Measurements from ENCODE around the gene FAM170B. TPM values are rescaled to one million over a fixed set of nuclear protein-coding genes. Genes with fewer than 3 reads are reported as not detected.

FAM170B gene
- total RNA-seq, 1 experiment from 2014 or later: not detected

- no peaks in the 10 kb centered on the region for H3K27me3 ChIP-seq (ENCODE audit: low read length)
- no peak for DNase-seq
- H4K20me1 ChIP-seq (ENCODE audit: insufficient read depth, low read depth, low read length): no peaks in the 10 kb centered on the region
- no peaks in the 10 kb centered on the region for H3K79me2 ChIP-seq (ENCODE audit: low read length)
- H3K4me3 ChIP-seq (ENCODE audit: low read length): no peak overlapping the region
- no peak overlapping the region for H2AFZ ChIP-seq (ENCODE audit: low read length)
- H3K9ac ChIP-seq (ENCODE audit: low read length): no peak overlapping the region
- no peaks in the 10 kb centered on the region for H3K9me3 ChIP-seq (ENCODE audit: low read length)
- H3K4me1 ChIP-seq (ENCODE audit: low read length): no peaks in the 10 kb centered on the region
- no peaks in the 10 kb centered on the region for H3K9me2 ChIP-seq (replicated peaks; ENCODE audit: insufficient read depth, low read length)
- H3K36me3 ChIP-seq (ENCODE audit: insufficient read depth, low read length): no peaks in the 10 kb centered on the region
- H3K27ac ChIP-seq (ENCODE audit: low read length): no peak overlapping the region
- H3K4me2 ChIP-seq (ENCODE audit: low read depth, low read length, poor library complexity, severe bottlenecking): no peak overlapping the region
Observed at GRCh38 chr10:49171326-49172060, 37.7 kb upstream of the FAM170B start.

DNA sequence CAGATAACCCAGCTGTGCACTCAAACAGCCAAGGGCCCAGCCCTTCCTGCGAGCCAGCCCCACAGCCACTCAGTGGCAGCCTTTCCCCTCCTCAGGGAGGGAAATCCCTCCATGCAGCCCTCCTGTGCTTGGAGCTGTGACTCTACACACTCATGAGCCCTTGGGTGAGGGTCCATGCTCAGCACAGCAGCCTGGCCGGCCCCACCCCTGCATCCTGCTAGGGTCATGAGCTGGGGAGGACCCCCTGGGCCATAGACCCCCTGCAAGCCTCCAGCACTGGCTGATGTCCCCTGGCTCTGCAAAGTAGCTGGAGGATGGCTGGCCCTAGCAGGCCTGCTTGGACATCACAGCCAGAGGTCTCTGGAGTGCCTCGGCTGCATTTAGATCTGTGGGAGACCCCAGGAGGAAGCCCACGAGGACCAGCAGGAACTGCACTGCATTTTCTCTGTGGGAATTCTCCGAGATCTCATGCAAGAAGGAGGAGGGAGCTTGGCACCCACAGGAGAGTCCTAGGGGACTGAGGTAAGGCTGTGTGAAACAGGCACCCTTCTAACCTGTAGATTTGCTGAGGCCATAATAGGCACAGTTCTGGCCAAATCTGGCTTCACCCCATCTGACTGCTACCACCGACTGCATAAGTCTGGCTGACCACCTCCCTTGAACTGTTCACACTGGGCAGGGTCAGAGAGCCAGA, 37.0 kb upstream of the FAM170B start:
- H3K79me2 ChIP-seq (ENCODE audit: low read length): no peaks in the 10 kb centered on the region

GRCh38 chr10:49169776-49170175, 36.0 kb upstream of the FAM170B start:
- H3K9me2 ChIP-seq (replicated peaks; ENCODE audit: insufficient read depth, low read length): no peaks in the 10 kb centered on the region
- DNase-seq: no peak
- no peak overlapping the region for H2AFZ ChIP-seq (ENCODE audit: low read length)
- H3K4me2 ChIP-seq (ENCODE audit: low read depth, low read length, poor library complexity, severe bottlenecking): no peak overlapping the region
- no peaks in the 10 kb centered on the region for H3K27me3 ChIP-seq (ENCODE audit: low read length)
- H3K79me2 ChIP-seq (ENCODE audit: low read length): no peaks in the 10 kb centered on the region
- no peak overlapping the region for H3K9ac ChIP-seq (ENCODE audit: low read length)
- no peaks in the 10 kb centered on the region for H3K9me3 ChIP-seq (ENCODE audit: low read length)
- H3K36me3 ChIP-seq (ENCODE audit: insufficient read depth, low read length): no peaks in the 10 kb centered on the region
- H3K4me3 ChIP-seq (ENCODE audit: low read length): no peak overlapping the region
- H3K4me1 ChIP-seq (ENCODE audit: low read length): peaks cover 9% of the 10 kb centered on the region
- H3K27ac ChIP-seq (ENCODE audit: low read length): no peak overlapping the region
- no peaks in the 10 kb centered on the region for H4K20me1 ChIP-seq (ENCODE audit: insufficient read depth, low read depth, low read length)

More for the DNA sequence above, 37.0 kb upstream of the FAM170B start:
- Histone ChIP-seq H3K4me1 (ENCODE audit: low read length) (peaks cover 7% of the 10 kb centered on the region), H3K9ac (ENCODE audit: low read length) (no peak overlapping the region), H4K20me1 (ENCODE audit: insufficient read depth, low read depth, low read length) (no peaks in the 10 kb centered on the region), H3K9me3 (ENCODE audit: low read length) (no peaks in the 10 kb centered on the region), H2AFZ (ENCODE audit: low read length) (no peak overlapping the region), H3K9me2 (replicated peaks; ENCODE audit: insufficient read depth, low read length) (no peaks in the 10 kb centered on the region), H3K4me2 (ENCODE audit: low read depth, low read length, poor library complexity, severe bottlenecking) (no peak overlapping the region), H3K27me3 (ENCODE audit: low read length) (no peaks in the 10 kb centered on the region), H3K4me3 (ENCODE audit: low read length) (no peak overlapping the region), H3K36me3 (ENCODE audit: insufficient read depth, low read length) (no peaks in the 10 kb centered on the region), H3K27ac (ENCODE audit: low read length) (no peak overlapping the region)
- DNase-seq: no peak

DNA sequence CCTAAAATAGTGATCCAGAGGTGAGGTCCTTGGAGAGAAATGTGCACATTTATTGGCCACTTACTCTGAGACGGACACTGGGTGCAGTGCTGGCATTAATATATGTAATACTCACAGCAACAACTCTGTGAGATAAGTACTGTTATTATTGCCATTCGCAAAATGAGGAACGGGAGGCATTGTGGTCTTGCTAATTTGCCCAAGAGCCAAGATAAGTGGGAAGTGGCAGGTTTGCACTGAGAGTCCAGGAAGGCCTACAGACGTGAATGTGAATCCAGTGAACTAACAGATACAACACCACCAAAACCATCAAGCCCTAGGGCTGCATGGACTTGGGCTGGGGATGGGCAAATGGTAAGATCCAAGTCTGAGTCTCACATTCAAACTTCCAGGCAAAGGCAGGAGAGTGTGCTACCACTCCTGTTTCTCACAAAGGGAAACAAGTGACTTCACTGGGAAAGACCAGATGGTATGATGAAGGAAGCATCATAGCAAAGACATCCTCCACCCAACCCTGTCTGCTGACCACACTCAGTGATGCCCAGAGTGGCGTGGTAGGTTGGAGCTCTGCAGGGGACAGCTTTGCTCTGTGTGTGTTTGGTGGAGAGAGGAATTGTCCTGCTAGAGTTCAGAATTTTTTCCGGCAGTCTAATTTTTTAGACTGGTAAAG, 35.1 kb upstream of the FAM170B start:
- no peak overlapping the region for H2AFZ ChIP-seq (ENCODE audit: low read length)
- no peak for DNase-seq

GRCh38 chr10:49168171-49168540, 34.3 kb upstream of the FAM170B start:
- H3K4me1 ChIP-seq (ENCODE audit: low read length): peaks cover 17% of the 10 kb centered on the region
- no peak overlapping the region for H2AFZ ChIP-seq (ENCODE audit: low read length)
- H3K9me2 ChIP-seq (replicated peaks; ENCODE audit: insufficient read depth, low read length): no peaks in the 10 kb centered on the region
- H3K36me3 ChIP-seq (ENCODE audit: insufficient read depth, low read length): no peaks in the 10 kb centered on the region
- H3K9me3 ChIP-seq (ENCODE audit: low read length): no peaks in the 10 kb centered on the region
- DNase-seq: no peak
- no peak overlapping the region for H3K4me2 ChIP-seq (ENCODE audit: low read depth, low read length, poor library complexity, severe bottlenecking)
- no peak overlapping the region for H3K9ac ChIP-seq (ENCODE audit: low read length)
- no peaks in the 10 kb centered on the region for H4K20me1 ChIP-seq (ENCODE audit: insufficient read depth, low read depth, low read length)
- no peak overlapping the region for H3K27ac ChIP-seq (ENCODE audit: low read length)
- H3K79me2 ChIP-seq (ENCODE audit: low read length): no peaks in the 10 kb centered on the region
- no peak overlapping the region for H3K4me3 ChIP-seq (ENCODE audit: low read length)
- no peaks in the 10 kb centered on the region for H3K27me3 ChIP-seq (ENCODE audit: low read length)

More for the DNA sequence above, 35.1 kb upstream of the FAM170B start:
- H3K4me1 ChIP-seq (ENCODE audit: low read length): peaks cover 16% of the 10 kb centered on the region
- no peak overlapping the region for H3K4me2 ChIP-seq (ENCODE audit: low read depth, low read length, poor library complexity, severe bottlenecking)
- no peaks in the 10 kb centered on the region for H3K27me3 ChIP-seq (ENCODE audit: low read length)
- no peak overlapping the region for H3K9ac ChIP-seq (ENCODE audit: low read length)
- H3K79me2 ChIP-seq (ENCODE audit: low read length): no peaks in the 10 kb centered on the region
- no peak overlapping the region for H3K27ac ChIP-seq (ENCODE audit: low read length)
- no peaks in the 10 kb centered on the region for H4K20me1 ChIP-seq (ENCODE audit: insufficient read depth, low read depth, low read length)
- no peak overlapping the region for H3K4me3 ChIP-seq (ENCODE audit: low read length)
- H3K9me3 ChIP-seq (ENCODE audit: low read length): no peaks in the 10 kb centered on the region
- no peaks in the 10 kb centered on the region for H3K9me2 ChIP-seq (replicated peaks; ENCODE audit: insufficient read depth, low read length)
- no peaks in the 10 kb centered on the region for H3K36me3 ChIP-seq (ENCODE audit: insufficient read depth, low read length)

DNA sequence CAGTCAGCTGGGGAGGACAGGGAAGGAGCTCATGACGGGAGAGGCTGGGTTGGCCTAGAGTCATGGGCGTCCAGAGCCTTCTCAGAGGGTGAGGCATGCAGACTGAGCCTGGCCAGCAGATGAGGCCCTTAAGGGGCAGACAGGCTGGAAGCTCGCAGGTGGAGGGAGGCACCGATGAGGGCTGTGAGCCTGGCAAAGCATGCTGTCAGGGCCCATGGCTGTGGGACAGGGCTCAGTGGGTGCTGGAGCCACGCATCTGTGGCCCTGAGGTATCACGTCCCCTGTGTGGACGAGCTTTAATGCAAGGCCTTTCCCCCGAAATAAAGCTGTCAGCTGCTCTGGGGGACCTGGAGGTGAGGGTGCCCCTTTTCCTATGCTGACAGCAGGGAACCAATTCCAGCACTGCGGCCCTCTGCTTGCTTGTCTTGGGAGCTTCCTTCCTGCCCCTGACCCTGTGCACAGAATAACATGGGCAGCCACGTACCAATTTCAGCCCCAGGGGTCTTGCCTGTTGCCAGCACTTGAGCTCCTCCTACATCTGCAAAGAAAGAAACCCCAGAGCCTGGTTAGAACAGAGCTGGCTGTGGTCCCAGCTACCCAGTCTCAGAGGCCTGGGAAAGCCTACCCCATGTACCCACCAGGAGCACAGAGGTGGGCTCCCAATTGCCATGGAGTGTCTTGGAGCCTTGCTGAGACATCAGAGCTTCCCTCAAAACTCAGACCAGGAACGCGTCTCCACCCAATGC, 33.8 kb upstream of the FAM170B start:
- Histone ChIP-seq H3K9me2 (replicated peaks; ENCODE audit: insufficient read depth, low read length) (no peaks in the 10 kb centered on the region), H3K27me3 (ENCODE audit: low read length) (no peaks in the 10 kb centered on the region), H3K4me2 (ENCODE audit: low read depth, low read length, poor library complexity, severe bottlenecking) (no peak overlapping the region), H3K9me3 (ENCODE audit: low read length) (no peaks in the 10 kb centered on the region), H3K27ac (ENCODE audit: low read length) (no peak overlapping the region), H3K4me1 (ENCODE audit: low read length) (peaks cover 17% of the 10 kb centered on the region), H2AFZ (ENCODE audit: low read length) (no peak overlapping the region), H3K9ac (ENCODE audit: low read length) (no peak overlapping the region), H3K36me3 (ENCODE audit: insufficient read depth, low read length) (no peaks in the 10 kb centered on the region), H3K79me2 (ENCODE audit: low read length) (no peaks in the 10 kb centered on the region), H4K20me1 (ENCODE audit: insufficient read depth, low read depth, low read length) (no peaks in the 10 kb centered on the region), H3K4me3 (ENCODE audit: low read length) (no peak overlapping the region)
- DNase-seq: no peak

DNA sequence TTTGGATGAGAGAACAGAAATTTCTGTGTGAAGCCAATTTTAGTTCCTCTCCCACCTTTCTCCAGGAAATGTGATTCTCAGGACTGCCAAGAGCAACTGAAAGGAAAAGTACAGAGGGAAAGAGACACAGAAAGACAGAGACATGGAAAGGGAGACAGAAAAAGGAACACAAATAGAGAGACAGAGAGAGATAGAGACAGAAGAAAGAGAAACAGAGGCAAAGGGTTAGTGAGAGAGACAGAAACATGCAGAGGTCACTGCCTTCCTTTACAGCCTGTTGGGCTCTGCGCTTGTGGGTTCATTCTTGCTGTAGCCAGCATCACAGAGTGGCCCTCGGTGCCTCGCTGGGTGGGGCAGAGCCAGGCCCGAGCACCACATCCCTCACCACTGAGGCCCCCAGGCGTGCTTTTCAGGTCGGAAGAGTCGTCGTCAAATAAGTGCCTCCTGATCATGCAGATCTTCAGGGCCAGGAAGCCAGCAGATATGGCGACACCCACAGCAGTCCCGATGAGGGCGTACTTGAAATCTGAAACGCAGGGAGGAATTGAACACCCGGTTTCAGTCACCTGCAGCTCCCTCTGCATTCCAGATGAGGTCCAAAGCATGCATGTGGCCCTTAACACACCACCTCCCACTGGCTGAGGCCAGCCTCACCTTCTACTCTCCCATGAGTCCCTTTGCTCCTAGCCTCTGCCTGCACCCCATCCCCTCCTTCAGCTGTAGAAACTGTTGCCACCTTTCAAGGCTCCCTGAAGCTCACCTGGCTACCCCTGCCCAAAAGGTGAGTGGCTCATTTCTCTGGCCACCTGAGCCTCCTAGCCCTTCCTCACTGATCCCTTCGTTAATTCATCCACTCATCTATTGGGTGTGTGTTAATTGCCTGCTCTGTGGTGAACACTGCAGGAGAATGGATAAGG, 32.9 kb upstream of the FAM170B start:
- Histone ChIP-seq H2AFZ (ENCODE audit: low read length) (no peak overlapping the region), H3K4me3 (ENCODE audit: low read length) (no peak overlapping the region), H3K27me3 (ENCODE audit: low read length) (no peaks in the 10 kb centered on the region), H3K9me2 (replicated peaks; ENCODE audit: insufficient read depth, low read length) (no peaks in the 10 kb centered on the region), H3K79me2 (ENCODE audit: low read length) (no peaks in the 10 kb centered on the region), H3K4me1 (ENCODE audit: low read length) (peaks cover 17% of the 10 kb centered on the region), H3K9ac (ENCODE audit: low read length) (no peak overlapping the region), H4K20me1 (ENCODE audit: insufficient read depth, low read depth, low read length) (no peaks in the 10 kb centered on the region), H3K4me2 (ENCODE audit: low read depth, low read length, poor library complexity, severe bottlenecking) (no peak overlapping the region), H3K27ac (ENCODE audit: low read length) (no peak overlapping the region), H3K36me3 (ENCODE audit: insufficient read depth, low read length) (no peaks in the 10 kb centered on the region), H3K9me3 (ENCODE audit: low read length) (no peaks in the 10 kb centered on the region)
- no peak for DNase-seq
